IMR-90 (cell line): Measurements from ENCODE around the gene MLH1. TPM values are rescaled to one million over a fixed set of nuclear protein-coding genes. Genes with fewer than 3 reads are reported as not detected.
A peak's percentile ranks its signal among the peaks of the same experiment; 100 is the strongest.

Experiments used
- ATAC-seq: fragments of 200-7000 bp; cut with Tn5 transposase; 2 replicates; pipeline ENCODE4 v1.9.1; 2020; ENCODE audit warnings: low read depth, mild to moderate bottlenecking, moderate library complexity
- BruUV-seq: library from RNA; stranded (reverse); fragments of 400-500 nt; replicated peaks from 2 replicates; lab custom pipeline; 2021; lab: Mats Ljungman, UMichigan
- CTCF ChIA-PET: fragments of 300-600 bp; formaldehyde crosslinking; extraction: SDS; loops from one replicate; lab custom pipeline; 2021; ENCODE audit warnings: antibody characterized with exemption; lab: Yijun Ruan, JAX
- POLR2A ChIA-PET: fragments of 300-600 bp; sonication (Branson Sonifier 250); formaldehyde crosslinking; loops from one replicate; lab custom pipeline; 2022; ENCODE audit warnings: antibody characterized with exemption; ENCODE audit not compliant: unreplicated experiment; lab: Charles Lee
- DNase-seq: peaks from one replicate; pipeline ENCODE4 v3.0.0; 2013
- H2AFZ ChIP-seq: replicated peaks from 2 replicates; pipeline ENCODE3; 2013; ENCODE audit warnings: low read length, mild to moderate bottlenecking; ENCODE audit not compliant: poor library complexity
- H2AK5ac ChIP-seq: 2 replicates; pipeline ENCODE4 v1.6.1; 2013; ENCODE audit warnings: low read depth, low read length, inconsistent platforms
- H2AK9ac ChIP-seq: replicated peaks from 2 replicates; pipeline ENCODE3; 2013; ENCODE audit warnings: mild to moderate bottlenecking, low read depth, low read length, moderate library complexity; ENCODE audit not compliant: poor library complexity
- H2BK120ac ChIP-seq: 2 replicates; pipeline ENCODE4 v1.6.1; 2013; ENCODE audit warnings: low read depth, low read length, inconsistent platforms
- H2BK15ac ChIP-seq: 3 replicates; pipeline ENCODE4 v1.6.1; 2013; ENCODE audit warnings: low read depth, low read length, inconsistent platforms
- H2BK20ac ChIP-seq: 2 replicates; pipeline ENCODE4 v1.6.1; 2013; ENCODE audit warnings: low read depth, mild to moderate bottlenecking, inconsistent platforms, low read length, moderate library complexity
- H2BK5ac ChIP-seq: 2 replicates; pipeline ENCODE4 v1.6.1; 2013; ENCODE audit warnings: mild to moderate bottlenecking, low read depth, low read length, inconsistent platforms; ENCODE audit not compliant: poor library complexity, severe bottlenecking
- H3K14ac ChIP-seq: replicated peaks from 2 replicates; pipeline ENCODE4 v1.6.1; 2013; ENCODE audit warnings: low read depth, low read length, inconsistent platforms
- H3K18ac ChIP-seq: 2 replicates; pipeline ENCODE4 v1.6.1; 2013; ENCODE audit warnings: low read depth, low read length, control low read depth
- H3K23ac ChIP-seq: 2 replicates; pipeline ENCODE4 v1.6.1; 2013; ENCODE audit warnings: low read depth, low read length, inconsistent platforms
- H3K27ac ChIP-seq: 2 replicates; pipeline ENCODE4 v1.5.1; 2013; ENCODE audit warnings: mild to moderate bottlenecking, control low read depth, low read length; ENCODE audit not compliant: insufficient read depth
- H3K27me3 ChIP-seq: 2 replicates; pipeline ENCODE4 v1.6.1; 2013; ENCODE audit warnings: low read length; ENCODE audit not compliant: control insufficient read depth, insufficient read depth
- H3K36me3 ChIP-seq: 2 replicates; pipeline ENCODE4 v1.6.1; 2013; ENCODE audit warnings: low read length, mixed read lengths; ENCODE audit not compliant: control insufficient read depth, insufficient read depth
- H3K4ac ChIP-seq: 2 replicates; pipeline ENCODE4 v1.6.1; 2013; ENCODE audit warnings: low read depth, low read length, inconsistent platforms
- H3K4me1 ChIP-seq: 2 replicates; pipeline ENCODE4 v1.6.1; 2013; ENCODE audit warnings: low read length, mixed read lengths; ENCODE audit not compliant: control insufficient read depth, insufficient read depth
- H3K4me2 ChIP-seq: 2 replicates; pipeline ENCODE4 v1.6.1; 2013; ENCODE audit warnings: low read depth, mild to moderate bottlenecking, control low read depth, low read length, moderate library complexity
- H3K4me3 ChIP-seq: 2 replicates; pipeline ENCODE4 v1.5.1; 2013; ENCODE audit warnings: low read depth, mild to moderate bottlenecking, control low read depth, low read length, moderate library complexity; ENCODE audit not compliant: insufficient read depth
- H3K56ac ChIP-seq: 2 replicates; pipeline ENCODE4 v1.6.1; 2013; ENCODE audit warnings: low read length, inconsistent platforms; ENCODE audit not compliant: insufficient read depth; ENCODE audit errors: extremely low read depth
- H3K79me1 ChIP-seq, 2 experiments: 2 replicates each; pipeline ENCODE4 v1.6.1; 2013; ENCODE audit warnings: low read length in 2 of 2, inconsistent platforms in 1 of 2, low read depth in 1 of 2
- H3K9ac ChIP-seq: 2 replicates; pipeline ENCODE4 v1.6.1; 2013; ENCODE audit warnings: low read depth, low read length, control low read depth
- H3K9me1 ChIP-seq: 2 replicates; pipeline ENCODE4 v1.6.1; 2013; ENCODE audit warnings: low read length, inconsistent platforms; ENCODE audit not compliant: insufficient read depth
- H3K9me3 ChIP-seq: 2 replicates; pipeline ENCODE4 v1.6.1; 2013; ENCODE audit warnings: low read length; ENCODE audit not compliant: control insufficient read depth, insufficient read depth
- H4K20me1 ChIP-seq: 2 replicates; pipeline ENCODE4 v1.6.1; 2013; ENCODE audit warnings: low read length, inconsistent platforms; ENCODE audit not compliant: insufficient read depth
- H4K5ac ChIP-seq: 2 replicates; pipeline ENCODE4 v1.6.1; 2013; ENCODE audit warnings: mild to moderate bottlenecking, low read depth, low read length, control low read depth
- H4K8ac ChIP-seq, 2 experiments: 2 replicates each; pipeline ENCODE4 v1.6.1; 2013; ENCODE audit warnings: low read depth in 2 of 2, low read length in 2 of 2, control low read depth in 1 of 2, inconsistent platforms in 1 of 2
- H4K91ac ChIP-seq: 2 replicates; pipeline ENCODE4 v1.6.1; 2013; ENCODE audit warnings: low read depth, low read length, inconsistent platforms; ENCODE audit not compliant: insufficient read depth
- MAFK ChIP-seq: IDR thresholded peaks from 2 replicates; pipeline ENCODE4 v1.6.1; 2012; ENCODE audit warnings: low read depth, low read length, improper control_type of control experiment
- dilution Hi-C: fragments of 300-500 bp; cut with HindIII; formaldehyde crosslinking; loops from one replicate; pipeline ENCODE4 v1.14.3; 2018; ENCODE audit warnings: low sequenced_read_pairs; ENCODE audit not compliant: unreplicated experiment
- in situ Hi-C: fragments of 300-500 bp; cut with MboI; formaldehyde crosslinking; loops from 3 replicates; pipeline ENCODE4 v1.14.3; 2019; ENCODE audit warnings: low sequenced_read_pairs, inconsistent platforms, mixed read lengths
- intact Hi-C: fragments of 100-400 bp; cut with micrococcal nuclease; formaldehyde crosslinking; loops from 2 replicates; pipeline ENCODE4 v1.10.0; 2022
- polyA plus RNA-seq, 3 experiments: library from polyadenylated mRNA; depleted of rRNA; stranded (reverse); fragments of >200 nt; gene quantifications; 2 replicates each; pipeline ENCODE4 v1.2.3, GENCODE V29; 2012; ENCODE audit warnings: low replicate concordance in 1 of 3
- total RNA-seq: library from RNA; depleted of rRNA; stranded (reverse); fragments of >200 nt; gene quantifications from 2 replicates; pipeline ENCODE4 v1.2.3, GENCODE V29; 2012
- TF ChIP-seq, protein P1 (sequence below): conservative IDR thresholded peaks from 2 replicates; pipeline ENCODE4 v1.5.1; 2012; ENCODE audit warnings: mild to moderate bottlenecking, low read depth, low read length, improper control_type of control experiment

Gene MLH1
- total and polyA plus RNA-seq, 2 of the 4 experiments (the other 2 are of a cell fraction) = 30.2 to 54.1 TPM

DNA sequence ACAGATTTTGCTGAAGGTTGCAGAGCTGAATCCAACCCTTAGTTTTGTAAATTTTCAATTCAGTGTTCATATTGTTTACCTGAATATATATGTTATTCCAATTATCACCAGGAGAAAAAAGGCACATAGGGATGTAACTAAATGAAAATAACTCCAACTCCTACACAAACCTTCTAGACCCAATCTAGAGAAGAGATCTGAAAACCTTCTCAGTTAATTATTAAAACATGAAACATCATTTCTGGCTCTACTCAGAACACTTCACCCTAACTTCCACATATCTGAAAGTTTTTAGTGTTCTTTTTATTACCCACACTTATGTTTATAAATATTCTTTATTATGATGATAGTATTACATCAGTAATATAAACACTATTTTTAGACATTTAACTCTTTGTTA is 104.5 kb downstream of the MLH1 start:
- BruUV-seq = no TSS peak
- no peak overlapping the region for H2AK9ac ChIP-seq
- no peak overlapping the region for H3K4me2 ChIP-seq
- no peak overlapping the region for H3K18ac ChIP-seq
- peaks cover 4% of the 10 kb centered on the region; the same call in 1 of the 2 replicates for H3K36me3 ChIP-seq
- POLR2A ChIA-PET = no interaction called here
- no peak overlapping the region for H3K9ac ChIP-seq
- dilution Hi-C loops = no loop called here
- H2AFZ ChIP-seq = no peak overlapping the region
- peak overlapping the region; percentile 40 for H2BK5ac ChIP-seq
- 0 out of 2 replicates have a peak overlapping the region, but pooled peaks have one; percentile 54 for H3K14ac ChIP-seq
- no peak overlapping the region; a peak in 1 of 4 replicates for H4K8ac ChIP-seq
- H3K23ac ChIP-seq = no peak overlapping the region; the same call in 1 of the 2 replicates
- no peak overlapping the region for H3K27ac ChIP-seq
- intact Hi-C loops = no loop called here
- ATAC-seq (no peak), DNase-seq (no peak)
- in situ Hi-C loops = no loop called here
- no peak overlapping the region for H3K4ac ChIP-seq
- H2BK20ac ChIP-seq = no peak overlapping the region
- no peak overlapping the region for H2AK5ac ChIP-seq
- no peak overlapping the region for H4K5ac ChIP-seq
- peaks cover 2% of the 10 kb centered on the region; the same call in 1 of the 2 replicates for H3K9me1 ChIP-seq
- peaks cover 3% of the 10 kb centered on the region; the same call in 1 of the 2 replicates for H3K4me1 ChIP-seq
- no peak overlapping the region for H4K91ac ChIP-seq
- CTCF ChIA-PET = no interaction called here
- no peaks in the 10 kb centered on the region; the same call in 1 of the 2 replicates for H4K20me1 ChIP-seq
- peak overlapping the region; percentile 8; the same call in 1 of the 2 replicates for H2BK120ac ChIP-seq
- H2BK15ac ChIP-seq = no peak overlapping the region
- no peaks in the 10 kb centered on the region for H3K27me3 ChIP-seq
- H3K79me1 ChIP-seq = peaks cover 17 to 39% of the 10 kb centered on the region in 2 experiments
- H3K56ac ChIP-seq = no peak overlapping the region
- TF ChIP-seq MAFK = no peak
- TF ChIP-seq, protein P1, sequence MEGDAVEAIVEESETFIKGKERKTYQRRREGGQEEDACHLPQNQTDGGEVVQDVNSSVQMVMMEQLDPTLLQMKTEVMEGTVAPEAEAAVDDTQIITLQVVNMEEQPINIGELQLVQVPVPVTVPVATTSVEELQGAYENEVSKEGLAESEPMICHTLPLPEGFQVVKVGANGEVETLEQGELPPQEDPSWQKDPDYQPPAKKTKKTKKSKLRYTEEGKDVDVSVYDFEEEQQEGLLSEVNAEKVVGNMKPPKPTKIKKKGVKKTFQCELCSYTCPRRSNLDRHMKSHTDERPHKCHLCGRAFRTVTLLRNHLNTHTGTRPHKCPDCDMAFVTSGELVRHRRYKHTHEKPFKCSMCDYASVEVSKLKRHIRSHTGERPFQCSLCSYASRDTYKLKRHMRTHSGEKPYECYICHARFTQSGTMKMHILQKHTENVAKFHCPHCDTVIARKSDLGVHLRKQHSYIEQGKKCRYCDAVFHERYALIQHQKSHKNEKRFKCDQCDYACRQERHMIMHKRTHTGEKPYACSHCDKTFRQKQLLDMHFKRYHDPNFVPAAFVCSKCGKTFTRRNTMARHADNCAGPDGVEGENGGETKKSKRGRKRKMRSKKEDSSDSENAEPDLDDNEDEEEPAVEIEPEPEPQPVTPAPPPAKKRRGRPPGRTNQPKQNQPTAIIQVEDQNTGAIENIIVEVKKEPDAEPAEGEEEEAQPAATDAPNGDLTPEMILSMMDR = no peak
- H3K4me3 ChIP-seq = no peak overlapping the region
- no peaks in the 10 kb centered on the region for H3K9me3 ChIP-seq
